Stimulated activated naive CD8-positive, alpha-beta T cell treated with anti-CD3 and anti-CD28 coated beads, Interleukin-15, Interleukin-2, amounts not matched to agents 100 ng/mL and 50 ng/mL, for 24 hours (primary cell): ENCODE measurements around the gene VMP1.
"Not testable (repeated sequence)": the region's sequence is repeated elsewhere in the genome, so short reads cannot be mapped to it uniquely, and the experiment has no call there.

Experiments used
- H3K27ac Mint-ChIP-seq: one replicate; pipeline ENCODE4 v1.8.0; 2021; ENCODE audit warnings: mild to moderate bottlenecking, mixed read lengths
- H3K27me3 Mint-ChIP-seq: one replicate; pipeline ENCODE4 v1.8.0; 2021; ENCODE audit warnings: mixed read lengths
- H3K36me3 Mint-ChIP-seq: one replicate; pipeline ENCODE4 v1.8.0; 2021; ENCODE audit warnings: low read depth, mixed read lengths
- H3K4me1 Mint-ChIP-seq: one replicate; pipeline ENCODE4 v1.8.0; 2021; ENCODE audit warnings: low read depth, mixed read lengths
- H3K4me3 Mint-ChIP-seq: one replicate; pipeline ENCODE4 v1.8.0; 2021; ENCODE audit warnings: mild to moderate bottlenecking, mixed read lengths
- H3K9me3 Mint-ChIP-seq: one replicate; pipeline ENCODE4 v1.8.0; 2021; ENCODE audit warnings: mixed read lengths

The VMP1 gene

DNA sequence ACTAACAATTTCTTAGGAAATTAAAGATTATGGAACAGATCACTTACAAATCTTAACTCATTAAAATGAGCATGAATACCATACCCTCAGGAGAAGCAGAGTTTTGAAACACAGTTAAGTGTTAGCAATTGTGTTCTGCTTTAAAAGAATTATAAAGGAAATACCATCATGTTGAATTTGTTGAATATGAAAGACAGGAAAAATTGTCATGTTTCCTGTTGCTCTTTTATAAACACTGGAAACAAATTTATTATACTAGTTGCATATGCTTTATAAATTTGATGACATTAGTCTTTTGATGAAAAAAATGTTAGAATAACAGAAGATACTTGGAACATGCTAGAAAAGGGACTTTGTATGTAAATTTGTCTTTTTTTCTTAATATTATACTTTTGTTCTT lies 59.7 kb downstream of the VMP1 start:
- peaks cover 60% of the 10 kb centered on the region for H3K4me1 Mint-ChIP-seq
- H3K4me3 Mint-ChIP-seq, result no peak overlapping the region
- peak overlapping the region; percentile 76 for H3K27ac Mint-ChIP-seq
- peaks cover 41% of the 10 kb centered on the region for H3K36me3 Mint-ChIP-seq
- no peaks in the 10 kb centered on the region for H3K9me3 Mint-ChIP-seq
- H3K27me3 Mint-ChIP-seq, result no peaks in the 10 kb centered on the region

GRCh38 chr17:59769887-59770286 lies 62.4 kb downstream of the VMP1 start:
- peaks cover 51% of the 10 kb centered on the region for H3K36me3 Mint-ChIP-seq
- peak overlapping the region; percentile 14 for H3K27ac Mint-ChIP-seq
- peaks cover 42% of the 10 kb centered on the region for H3K4me1 Mint-ChIP-seq
- no peak overlapping the region for H3K4me3 Mint-ChIP-seq
- no peaks in the 10 kb centered on the region for H3K27me3 Mint-ChIP-seq
- H3K9me3 Mint-ChIP-seq, result no peaks in the 10 kb centered on the region

GRCh38 chr17:59771093-59771492 lies 63.6 kb downstream of the VMP1 start:
- H3K36me3 Mint-ChIP-seq, result peaks cover 51% of the 10 kb centered on the region

GRCh38 chr17:59775786-59776350 lies 68.4 kb downstream of the VMP1 start:
- no peaks in the 10 kb centered on the region for H3K27me3 Mint-ChIP-seq
- H3K36me3 Mint-ChIP-seq, result peaks cover 67% of the 10 kb centered on the region
- peaks cover 41% of the 10 kb centered on the region for H3K4me1 Mint-ChIP-seq
- peak overlapping the region; percentile 52 for H3K27ac Mint-ChIP-seq
- H3K4me3 Mint-ChIP-seq, result no peak overlapping the region
- peaks cover 5% of the 10 kb centered on the region for H3K9me3 Mint-ChIP-seq

More at GRCh38 chr17:59771093-59771492, 63.6 kb downstream of the VMP1 start:
- H3K4me3 Mint-ChIP-seq, result no peak overlapping the region
- H3K27me3 Mint-ChIP-seq, result no peaks in the 10 kb centered on the region
- H3K4me1 Mint-ChIP-seq, result peaks cover 32% of the 10 kb centered on the region
- no peak overlapping the region for H3K27ac Mint-ChIP-seq
- H3K9me3 Mint-ChIP-seq, result no peaks in the 10 kb centered on the region

GRCh38 chr17:59776577-59776976 lies 69.1 kb downstream of the VMP1 start:
- Mint-ChIP-seq H3K36me3 (peaks cover 69% of the 10 kb centered on the region), H3K4me3 (no peak overlapping the region), H3K4me1 (peaks cover 43% of the 10 kb centered on the region), H3K27ac (peak overlapping the region; percentile 92), H3K27me3 (no peaks in the 10 kb centered on the region), H3K9me3 (peaks cover 5% of the 10 kb centered on the region)

- Mint-ChIP-seq H3K27me3 (no peaks in the 10 kb centered on the region), H3K4me1 (peaks cover 46% of the 10 kb centered on the region), H3K27ac (peak overlapping the region; percentile 92), H3K36me3 (peaks cover 68% of the 10 kb centered on the region), H3K4me3 (peak overlapping the region; percentile 15), H3K9me3 (peaks cover 5% of the 10 kb centered on the region)
Measured at GRCh38 chr17:59777033-59777432, 69.6 kb downstream of the VMP1 start.

DNA sequence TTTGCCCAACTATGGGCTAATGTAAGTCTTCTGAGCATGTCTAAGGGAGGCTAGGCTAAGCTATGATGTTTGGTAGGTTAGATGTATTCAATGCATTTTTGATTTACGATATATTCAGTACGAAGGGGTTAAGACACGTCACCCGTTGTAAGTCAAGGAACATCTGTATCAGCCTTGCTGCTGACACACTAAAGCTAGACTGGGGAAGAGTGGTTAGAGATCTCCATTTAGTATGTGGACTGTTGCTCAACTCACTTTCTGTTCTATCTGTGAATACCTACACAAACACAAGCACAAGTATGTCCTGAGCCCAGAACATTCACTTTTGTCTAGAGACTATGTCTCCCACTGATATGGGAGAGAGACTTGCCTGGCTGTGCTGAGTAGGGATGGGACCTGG lies 71.5 kb downstream of the VMP1 start:
- H3K4me1 Mint-ChIP-seq, result peaks cover 64% of the 10 kb centered on the region
- H3K9me3 Mint-ChIP-seq, result peaks cover 5% of the 10 kb centered on the region
- H3K27ac Mint-ChIP-seq, result peak overlapping the region; percentile 89
- H3K36me3 Mint-ChIP-seq, result peaks cover 71% of the 10 kb centered on the region
- no peaks in the 10 kb centered on the region for H3K27me3 Mint-ChIP-seq
- H3K4me3 Mint-ChIP-seq, result no peak overlapping the region

DNA sequence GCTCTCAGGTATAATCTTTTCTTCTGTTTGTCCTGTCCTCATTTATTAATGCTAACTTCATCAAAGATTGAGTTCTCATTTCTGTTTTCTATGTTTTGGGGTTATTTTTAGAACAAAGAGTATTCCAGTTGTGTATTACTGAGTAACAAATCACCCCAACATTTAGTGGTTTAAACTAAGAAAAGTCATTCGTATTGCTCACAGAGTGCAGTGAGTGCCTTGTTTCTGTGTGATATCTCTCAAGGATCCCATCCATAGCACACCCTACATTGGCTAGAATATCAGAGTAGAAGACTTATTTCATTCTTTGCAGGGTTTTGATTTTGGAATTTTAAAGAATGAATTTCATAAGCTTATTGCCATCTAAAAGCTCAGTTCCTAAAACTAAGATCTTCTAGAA lies 72.1 kb downstream of the VMP1 start:
- Mint-ChIP-seq H3K27me3 (no peaks in the 10 kb centered on the region), H3K4me3 (no peak overlapping the region), H3K36me3 (peaks cover 72% of the 10 kb centered on the region), H3K4me1 (peaks cover 69% of the 10 kb centered on the region), H3K27ac (peak overlapping the region; percentile 89), H3K9me3 (peaks cover 5% of the 10 kb centered on the region)

DNA sequence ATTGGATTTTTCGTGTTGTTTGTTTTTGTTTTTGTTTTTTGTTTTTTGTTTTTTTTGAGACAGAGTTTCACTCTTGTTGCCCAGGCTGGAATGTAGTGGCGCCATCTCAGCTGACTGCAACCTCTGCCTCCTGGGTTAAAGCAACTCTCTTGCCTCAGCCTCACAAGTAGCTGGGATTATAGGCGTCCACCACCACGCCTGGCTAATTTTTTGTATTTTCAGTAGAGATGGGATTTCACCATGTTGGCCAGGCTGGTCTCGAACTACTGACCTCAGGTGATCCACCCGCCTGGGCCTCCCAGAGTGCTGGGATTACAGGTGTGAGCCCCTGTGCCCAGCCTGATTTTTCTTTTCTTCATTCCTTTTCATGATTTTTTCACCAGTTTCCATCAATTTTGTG lies 73.1 kb downstream of the VMP1 start:
- not testable (repeated sequence) for H3K27me3 Mint-ChIP-seq, H3K9me3 Mint-ChIP-seq, H3K4me3 Mint-ChIP-seq
- H3K36me3 Mint-ChIP-seq, result peaks cover 66% of the 10 kb centered on the region
- peaks cover 79% of the 10 kb centered on the region for H3K4me1 Mint-ChIP-seq
- peak overlapping the region; percentile 89 for H3K27ac Mint-ChIP-seq

- Mint-ChIP-seq H3K27me3 (no peaks in the 10 kb centered on the region), H3K9me3 (no peaks in the 10 kb centered on the region), H3K4me3 (peak overlapping the region; percentile 76), H3K27ac (peak overlapping the region; percentile 100), H3K4me1 (peaks cover 88% of the 10 kb centered on the region), H3K36me3 (peaks cover 46% of the 10 kb centered on the region)
Measured at GRCh38 chr17:59783221-59784047, 76.0 kb downstream of the VMP1 start.

- Mint-ChIP-seq H3K36me3 (peaks cover 38% of the 10 kb centered on the region), H3K27ac (peak overlapping the region; percentile 100), H3K27me3 (no peaks in the 10 kb centered on the region), H3K9me3 (no peaks in the 10 kb centered on the region), H3K4me1 (peaks cover 80% of the 10 kb centered on the region), H3K4me3 (peak overlapping the region; percentile 66)
Measured at GRCh38 chr17:59785091-59785799, 77.8 kb downstream of the VMP1 start.

DNA sequence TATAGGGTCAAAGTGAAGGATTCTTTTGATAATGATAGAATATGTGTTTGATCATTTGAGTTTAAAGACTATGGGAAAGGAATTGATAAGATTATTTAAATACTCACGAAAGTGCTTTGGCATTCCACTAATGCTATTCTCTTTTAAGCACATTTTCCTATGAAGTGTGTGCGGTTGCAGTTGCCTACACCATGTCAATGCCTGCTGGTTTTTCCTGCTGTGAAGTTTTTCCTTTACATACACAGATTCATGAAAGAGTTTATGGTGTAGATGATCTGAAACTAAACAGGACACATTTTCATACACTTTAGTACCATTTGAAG lies 78.7 kb downstream of the VMP1 start:
- peak overlapping the region; percentile 100 for H3K27ac Mint-ChIP-seq
- H3K4me3 Mint-ChIP-seq, result peak overlapping the region; percentile 77
- H3K9me3 Mint-ChIP-seq, result no peaks in the 10 kb centered on the region
- no peaks in the 10 kb centered on the region for H3K27me3 Mint-ChIP-seq
- H3K4me1 Mint-ChIP-seq, result peaks cover 80% of the 10 kb centered on the region
- H3K36me3 Mint-ChIP-seq, result peaks cover 38% of the 10 kb centered on the region

DNA sequence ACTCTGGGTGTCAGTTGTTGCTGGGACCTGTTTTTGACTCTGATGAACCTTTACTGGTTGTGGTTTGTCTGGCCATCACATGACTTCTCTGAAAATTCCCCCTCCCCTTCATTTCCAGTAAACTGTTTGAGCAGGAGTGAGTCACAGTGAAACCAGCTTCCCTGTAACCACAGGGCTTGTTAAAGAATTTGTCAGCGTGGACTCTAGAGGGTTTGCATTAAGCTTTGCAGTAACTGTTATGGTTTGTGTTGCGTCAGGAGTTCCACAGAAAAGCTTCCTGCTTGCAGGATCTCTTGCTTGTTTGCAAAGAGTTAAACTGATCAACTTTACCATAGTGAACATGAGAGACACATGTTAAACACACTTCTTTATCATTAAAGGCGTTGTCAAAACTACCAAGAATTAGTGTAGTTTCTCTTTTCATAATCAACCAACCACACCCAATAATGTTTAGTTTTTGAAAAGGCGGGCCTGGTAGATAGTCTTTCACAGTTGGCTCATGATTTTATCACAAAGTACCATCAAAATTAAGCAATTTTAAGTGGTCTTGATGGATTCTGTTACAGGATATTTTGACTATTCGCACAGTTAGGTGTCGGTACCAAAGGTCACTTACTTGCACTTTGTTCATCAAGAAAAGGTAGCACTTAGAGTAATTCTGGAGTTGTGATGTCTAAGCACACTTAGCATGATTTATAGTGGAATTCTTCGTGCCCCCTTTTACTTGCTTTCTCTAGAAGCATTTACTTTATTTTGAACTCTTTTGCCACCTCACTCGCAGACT lies 79.3 kb downstream of the VMP1 start:
- no peaks in the 10 kb centered on the region for H3K27me3 Mint-ChIP-seq
- H3K27ac Mint-ChIP-seq, result peak overlapping the region; percentile 100
- peaks cover 40% of the 10 kb centered on the region for H3K36me3 Mint-ChIP-seq
- no peaks in the 10 kb centered on the region for H3K9me3 Mint-ChIP-seq
- H3K4me1 Mint-ChIP-seq, result peaks cover 79% of the 10 kb centered on the region
- peak overlapping the region; percentile 77 for H3K4me3 Mint-ChIP-seq

GRCh38 chr17:59789849-59790248 lies 82.4 kb downstream of the VMP1 start:
- peaks cover 34% of the 10 kb centered on the region for H3K36me3 Mint-ChIP-seq
- peaks cover 59% of the 10 kb centered on the region for H3K4me1 Mint-ChIP-seq
- not testable (repeated sequence) for H3K4me3 Mint-ChIP-seq

GRCh38 chr17:59790418-59790817 lies 83.0 kb downstream of the VMP1 start:
- peaks cover 37% of the 10 kb centered on the region for H3K36me3 Mint-ChIP-seq
- H3K27ac Mint-ChIP-seq, result peak overlapping the region; percentile 86
- H3K4me3 Mint-ChIP-seq, H3K27me3 Mint-ChIP-seq, H3K9me3 Mint-ChIP-seq: not testable (repeated sequence)
- H3K4me1 Mint-ChIP-seq, result peaks cover 53% of the 10 kb centered on the region

More at GRCh38 chr17:59789849-59790248, 82.4 kb downstream of the VMP1 start:
- peak overlapping the region; percentile 86 for H3K27ac Mint-ChIP-seq
- H3K9me3 Mint-ChIP-seq, H3K27me3 Mint-ChIP-seq: not testable (repeated sequence)
